Gastroesophageal sphincter (tissue), 4 donors: ENCODE data around the gene ARMH3. TPM values are rescaled to one million over a fixed set of nuclear protein-coding genes. Genes with fewer than 3 reads are reported as not detected.

ENCODE experiments used
- ATAC-seq: fragments of 150-250 bp; one replicate; pipeline ENCODE4 v1.9.1; 2016; ENCODE audit warnings: mild to moderate bottlenecking, moderate library complexity
- H3K27ac ChIP-seq, 4 donors: fragments of 200-600 bp; sonication (generic) in 3 of 4; 1 replicate in 3 of 4; 2 replicates in 1 of 4; pipeline ENCODE4 v1.5.1; 2016 to 2019
- H3K27me3 ChIP-seq: fragments of 200-600 bp; sonication (generic); one replicate; pipeline ENCODE4 v1.5.1; 2019
- H3K36me3 ChIP-seq, 2 donors: fragments of 200-600 bp; sonication (generic); one replicate each; pipeline ENCODE4 v1.5.1; 2019; ENCODE audit warnings: control low read depth in 1 of 2
- H3K4me1 ChIP-seq, 3 donors: fragments of 200-600 bp; sonication (generic); 1 replicate in 2 of 3; 2 replicates in 1 of 3; pipeline ENCODE4 v1.5.1; 2016 to 2019; ENCODE audit warnings: control low read depth in 2 of 3
- H3K4me3 ChIP-seq, 2 donors: fragments of 200-600 bp; sonication (generic); one replicate each; pipeline ENCODE4 v1.5.1; 2019; ENCODE audit warnings: mild to moderate bottlenecking in 1 of 2, moderate library complexity in 1 of 2
- H3K9me3 ChIP-seq, 3 donors: fragments of 200-600 bp; sonication (generic); one replicate each; pipeline ENCODE4 v1.5.1; 2017 to 2019; ENCODE audit warnings: control low read depth in 2 of 3
- CTCF ChIP-seq, 4 experiments: fragments of 200-600 bp in 2 of 4; fragments of 450-650 bp in 2 of 4; sonication (generic) in 1 of 4; IDR thresholded peaks; one replicate each; pipeline ENCODE4 v1.5.1; 2017 to 2019; ENCODE audit warnings: antibody characterized with exemption in 4 of 4, mild to moderate bottlenecking in 2 of 4, moderate library complexity in 2 of 4
- EP300 ChIP-seq: sonication (generic); formaldehyde crosslinking; IDR thresholded peaks from one replicate; pipeline ENCODE4 v1.6.1; 2017; ENCODE audit warnings: antibody characterized with exemption, mild to moderate bottlenecking
- POLR2A ChIP-seq, 2 donors: fragments of 450-650 bp; IDR thresholded peaks; one replicate each; pipeline ENCODE4 v1.6.1; 2017; ENCODE audit warnings: antibody characterized with exemption in 2 of 2, mild to moderate bottlenecking in 2 of 2, moderate library complexity in 1 of 2
- POLR2AphosphoS5 ChIP-seq: sonication (generic); formaldehyde crosslinking; IDR thresholded peaks from one replicate; pipeline ENCODE4 v1.6.1; 2017; ENCODE audit warnings: antibody characterized with exemption
- WGBS, 2 donors: methylation state at CpG; one replicate each; pipeline ENCODE4 v1.1.5; 2018; ENCODE audit warnings: low coverage in 1 of 2; 5-methylcytosine and 5-hydroxymethylcytosine counted together
- total RNA-seq, 4 donors: library from RNA; depleted of rRNA; stranded (reverse); fragments of >200 nt; gene quantifications; one replicate each; pipeline ENCODE4 v1.1.0, GENCODE V29; 2016

ARMH3 gene
- total RNA-seq, 4 donors from 2014 or later, result 12.4 to 17.2 (median 14.9) TPM

GRCh38 chr10:101850749-101851148 lies 205.2 kb downstream of the ARMH3 start:
- TF ChIP-seq POLR2AphosphoS5 (no peak), POLR2A (IDR thresholded peaks at IDR 0.05) (no peak), CTCF (IDR thresholded peaks at IDR 0.05) (no peak)
- WGBS, 2 donors, result 87 to 88% methylated on average over 3 of the region's 3 CpGs
- no peak for ATAC-seq

GRCh38 chr10:101848894-101849351 lies 207.1 kb downstream of the ARMH3 start:
- Histone ChIP-seq H3K9me3 (no peaks in the 10 kb centered on the region), H3K36me3 (peaks cover 0 to 69% of the 10 kb centered on the region in 2 donors), H3K4me3 (no peak overlapping the region), H3K27ac (no peak overlapping the region), H3K27me3 (peaks cover 9% of the 10 kb centered on the region), H3K4me1 (peaks cover 0 to 24% (median 0%) of the 10 kb centered on the region in 3 donors)
- 80% methylated on average over 2 of the region's 3 CpGs; no CpG with 5 or more reads in 1 of the 2 donors for WGBS, 2 donors
- ATAC-seq, result no peak
- TF ChIP-seq CTCF (IDR thresholded peaks at IDR 0.05), result no peak
- TF ChIP-seq POLR2A (IDR thresholded peaks at IDR 0.05), result no peak
- no peak for TF ChIP-seq POLR2AphosphoS5
- no peak for TF ChIP-seq EP300

More at GRCh38 chr10:101850749-101851148, 205.2 kb downstream of the ARMH3 start:
- Histone ChIP-seq H3K4me3 (no peak overlapping the region), H3K27me3 (peaks cover 9% of the 10 kb centered on the region), H3K9me3 (no peaks in the 10 kb centered on the region), H3K36me3 (peaks cover 0 to 63% of the 10 kb centered on the region in 2 donors), H3K27ac (no peak overlapping the region), H3K4me1 (peaks cover 0 to 20% (median 0%) of the 10 kb centered on the region in 3 donors)

- Histone ChIP-seq H3K9me3 (no peaks in the 10 kb centered on the region), H3K4me1 (peaks cover 0 to 29% (median 0%) of the 10 kb centered on the region in 3 donors), H3K27ac (no peak overlapping the region), H3K4me3 (no peak overlapping the region), H3K36me3 (peaks cover 0 to 69% of the 10 kb centered on the region in 2 donors), H3K27me3 (peaks cover 9% of the 10 kb centered on the region)
- no peak for ATAC-seq
- TF ChIP-seq CTCF (IDR thresholded peaks at IDR 0.05) (no peak), EP300 (no peak), POLR2A (IDR thresholded peaks at IDR 0.05) (no peak), POLR2AphosphoS5 (no peak)
- WGBS, 2 donors, result 59 to 72% methylated on average over 4 of the region's 4 CpGs
These were observed 207.6 kb downstream of the ARMH3 start for GRCh38 chr10:101848408-101848807.

GRCh38 chr10:101845893-101846292 lies 210.1 kb downstream of the ARMH3 start:
- Histone ChIP-seq H3K36me3 (peaks cover 0 to 55% of the 10 kb centered on the region in 2 donors), H3K27ac (no peak overlapping the region), H3K4me1 (peaks cover 0 to 33% (median under 1%) of the 10 kb centered on the region in 3 donors), H3K9me3 (no peaks in the 10 kb centered on the region), H3K27me3 (peaks cover 9% of the 10 kb centered on the region), H3K4me3 (no peak overlapping the region)
- 100% methylated on average over 2 of the region's 3 CpGs; no CpG with 5 or more reads in 1 of the 2 donors for WGBS, 2 donors
- no peak for TF ChIP-seq CTCF (IDR thresholded peaks at IDR 0.05)
- no peak for TF ChIP-seq POLR2A (IDR thresholded peaks at IDR 0.05)
- no peak for TF ChIP-seq EP300
- TF ChIP-seq POLR2AphosphoS5, result no peak
- no peak for ATAC-seq
